Neural cell (in vitro differentiated cells): Measurements from ENCODE around the gene UBE4B. TPM values are rescaled to one million over a fixed set of nuclear protein-coding genes. Genes with fewer than 3 reads are reported as not detected.

Experiments used
- H2AFZ ChIP-seq: fragments of 200-600, 300-800 bp; sonication (generic), shearing (Covaris generic); 2 replicates; pipeline ENCODE4 v1.6.0; 2014; ENCODE audit warnings: low read depth, mild to moderate bottlenecking, antibody characterized with exemption, low read length, moderate library complexity
- H3F3A ChIP-seq: fragments of 200-600 bp; shearing (Covaris generic); 2 replicates; pipeline ENCODE4 v1.6.1; 2016; ENCODE audit warnings: mild to moderate bottlenecking, moderate library complexity, mixed read lengths, antibody characterized with exemption, low read length; ENCODE audit not compliant: insufficient read depth, poor library complexity, severe bottlenecking
- H3K27ac ChIP-seq: fragments of 200-600, 300-800 bp; sonication (generic), shearing (Covaris generic); 2 replicates; pipeline ENCODE4 v1.5.1; 2014; ENCODE audit warnings: mild to moderate bottlenecking, low read length, moderate library complexity
- H3K27me3 ChIP-seq: fragments of 300-800, 200-600 bp; sonication (generic), shearing (Covaris generic); 2 replicates; pipeline ENCODE4 v1.6.0; 2014; ENCODE audit warnings: mild to moderate bottlenecking, low read depth, low read length, moderate library complexity; ENCODE audit not compliant: insufficient read depth
- H3K36me3 ChIP-seq: fragments of 300-800, 200-600 bp; sonication (generic), shearing (Covaris generic); 2 replicates; pipeline ENCODE4 v1.5.1; 2014; ENCODE audit warnings: mild to moderate bottlenecking, antibody characterized with exemption, low read length, moderate library complexity; ENCODE audit not compliant: insufficient read depth
- H3K4me2 ChIP-seq: fragments of 300-800, 200-600 bp; sonication (generic), shearing (Covaris generic); 2 replicates; pipeline ENCODE4 v1.6.0; 2014; ENCODE audit warnings: mild to moderate bottlenecking, low read length
- H3K4me3 ChIP-seq: fragments of 300-800, 200-600 bp; sonication (generic), shearing (Covaris generic); 2 replicates; pipeline ENCODE4 v1.5.1; 2014; ENCODE audit warnings: mild to moderate bottlenecking, low read length, moderate library complexity
- H3K79me2 ChIP-seq: fragments of 200-600 bp; shearing (Covaris generic); replicated peaks from 2 replicates; pipeline ENCODE4 v1.6.0; 2014; ENCODE audit warnings: mild to moderate bottlenecking, low read length, moderate library complexity; ENCODE audit not compliant: insufficient read depth
- H3K9ac ChIP-seq: fragments of 300-800, 200-600 bp; sonication (generic), shearing (Covaris generic); 2 replicates; pipeline ENCODE4 v1.6.1; 2016; ENCODE audit warnings: mild to moderate bottlenecking, low read length, mixed read lengths
- H3K9me2 ChIP-seq: fragments of 200-600 bp; shearing (Covaris generic); 2 replicates; pipeline ENCODE4 v1.6.1; 2016; ENCODE audit warnings: mild to moderate bottlenecking, low read length, mixed read lengths; ENCODE audit not compliant: insufficient read depth
- H3K9me3 ChIP-seq: fragments of 200-600, 300-800 bp; sonication (generic), shearing (Covaris generic); 2 replicates; pipeline ENCODE4 v1.6.1; 2016; ENCODE audit warnings: mild to moderate bottlenecking, mixed run types, low read length, moderate library complexity, mixed read lengths
- H4K20me1 ChIP-seq: fragments of 200-600 bp; shearing (Covaris generic); 2 replicates; pipeline ENCODE4 v1.6.1; 2016; ENCODE audit warnings: mild to moderate bottlenecking, mixed run types; ENCODE audit not compliant: insufficient read depth
- CTCF ChIP-seq: fragments of 450-650 bp; IDR thresholded peaks from 2 replicates; pipeline ENCODE4 v1.5.1; 2014; ENCODE audit warnings: antibody characterized with exemption, mild to moderate bottlenecking, moderate library complexity; ENCODE audit not compliant: poor library complexity, severe bottlenecking
- EP300 ChIP-seq: fragments of 450-650 bp; conservative IDR thresholded peaks from 2 replicates; pipeline ENCODE4 v1.6.1; 2014; ENCODE audit warnings: antibody characterized with exemption, mild to moderate bottlenecking, moderate library complexity; ENCODE audit not compliant: poor library complexity, severe bottlenecking
- EZH2 ChIP-seq: fragments of 200-600, 300-800 bp; shearing (Covaris generic), sonication (generic); IDR thresholded peaks from 2 replicates; pipeline ENCODE4 v1.6.1; 2014; ENCODE audit warnings: antibody characterized with exemption, low read length, borderline replicate concordance, mild to moderate bottlenecking; ENCODE audit not compliant: insufficient read depth, poor library complexity, severe bottlenecking
- MXI1 ChIP-seq: fragments of 450-650 bp; conservative IDR thresholded peaks from 2 replicates; pipeline ENCODE4 v1.6.1; 2014; ENCODE audit warnings: antibody characterized with exemption, mild to moderate bottlenecking; ENCODE audit not compliant: poor library complexity, severe bottlenecking
- POLR2AphosphoS5 ChIP-seq: IDR thresholded peaks from 2 replicates; pipeline ENCODE4 v1.6.1; 2012
- RAD21 ChIP-seq: fragments of 450-650 bp; conservative IDR thresholded peaks from 2 replicates; pipeline ENCODE4 v1.6.1; 2014; ENCODE audit warnings: antibody characterized with exemption, mild to moderate bottlenecking, moderate library complexity
- REST ChIP-seq: IDR thresholded peaks from 2 replicates; pipeline ENCODE4 v1.6.1; 2012; ENCODE audit warnings: borderline replicate concordance
- SMC3 ChIP-seq: fragments of 450-650 bp; conservative IDR thresholded peaks from 2 replicates; pipeline ENCODE4 v1.6.1; 2014; ENCODE audit warnings: antibody characterized with exemption, mild to moderate bottlenecking, moderate library complexity; ENCODE audit not compliant: poor library complexity
- TAF1 ChIP-seq: IDR thresholded peaks from 2 replicates; pipeline ENCODE4 v1.6.1; 2012; ENCODE audit warnings: low read depth
- polyA plus RNA-seq: library from polyadenylated mRNA; depleted of rRNA; stranded (reverse); fragments of >200 nt; gene quantifications from 2 replicates; pipeline ENCODE4 v1.2.3, GENCODE V29; 2014

UBE4B gene
- polyA plus RNA-seq, 1 donor from 2014 or later, result 28.9 TPM

GRCh38 chr1:10105484-10105883 lies 72.7 kb downstream of the UBE4B start:
- Histone ChIP-seq H3K27me3 (no peaks in the 10 kb centered on the region), H2AFZ (no peak overlapping the region), H3K79me2 (no peaks in the 10 kb centered on the region), H3K9ac (no peak overlapping the region), H3K4me2 (no peak overlapping the region), H4K20me1 (no peaks in the 10 kb centered on the region), H3F3A (no peaks in the 10 kb centered on the region), H3K9me3 (no peaks in the 10 kb centered on the region), H3K4me3 (no peak overlapping the region), H3K27ac (no peak overlapping the region), H3K36me3 (peaks cover 13% of the 10 kb centered on the region), H3K9me2 (no peaks in the 10 kb centered on the region)
- TF ChIP-seq TAF1 (no peak), POLR2AphosphoS5 (no peak), CTCF (no peak), SMC3 (no peak), RAD21 (no peak), MXI1 (no peak), EZH2 (no peak), EP300 (no peak), REST (no peak)

- Histone ChIP-seq H3K79me2 (no peaks in the 10 kb centered on the region), H2AFZ (no peak overlapping the region), H3K9me2 (no peaks in the 10 kb centered on the region), H4K20me1 (no peaks in the 10 kb centered on the region), H3K4me2 (no peak overlapping the region), H3K9ac (no peak overlapping the region), H3K9me3 (no peaks in the 10 kb centered on the region), H3K4me3 (no peak overlapping the region), H3K36me3 (peaks cover 13% of the 10 kb centered on the region), H3K27ac (no peak overlapping the region), H3K27me3 (no peaks in the 10 kb centered on the region), H3F3A (no peaks in the 10 kb centered on the region)
- TF ChIP-seq CTCF (no peak), TAF1 (no peak)
These were observed 73.5 kb downstream of the UBE4B start for GRCh38 chr1:10106241-10106640.
